ENCODE measurements around the gene TFIP11. TPM values are rescaled to one million over a fixed set of nuclear protein-coding genes. Genes with fewer than 3 reads are reported as not detected.

The TFIP11 gene
- total and polyA plus RNA-seq, 10 of the 15 experiments (the other 5 are each of a cell fraction or from before 2014, with no cell fraction given) = 14.2 to 43.3 (median 31.9) TPM

GRCh38 chr22:26481694-26482093 is 30.6 kb downstream of the TFIP11 start (continued):
- TF ChIP-seq E2F4 (IDR thresholded peaks at IDR 0.05; ENCODE audit: low read depth, low read length) (no peak), HCFC1 (IDR thresholded peaks at IDR 0.05; ENCODE audit: low read length) (no peak), TBL1XR1 (IDR thresholded peaks at IDR 0.05; ENCODE audit: low read depth, low read length) (no peak), RBBP5 (conservative IDR thresholded peaks at IDR 0.05) (no peak), ETV6 (conservative IDR thresholded peaks at IDR 0.05 in 1 of 2, IDR thresholded peaks at IDR 0.05 in 1 of 2; ENCODE audit: borderline replicate concordance in 1 of 2, low read depth in 1 of 2) (peak in 1 of 2 experiments; percentile 60; a peak in 2 of 4 replicates), ZSCAN29 (IDR thresholded peaks at IDR 0.05) (no peak), EED (IDR thresholded peaks at IDR 0.05; ENCODE audit: low read depth) (peak; percentile 86), CEBPB (IDR thresholded peaks at IDR 0.05; ENCODE audit: borderline replicate concordance in 1 of 2, low read depth in 2 of 2, low read length in 2 of 2) (no peak), SMAD5 (IDR thresholded peaks at IDR 0.05; ENCODE audit: low read depth) (no peak)

- SMC1A ChIA-PET (ENCODE audit: uncharacterized antibody, unreplicated experiment) = interaction anchor here (0.7 to 4.3 kb wide), 11 partner anchors 8 to 193 kb away, joined by 3 to 17 read pairs (median 3); no protein-coding TSS in a partner anchor
- WGBS (ENCODE audit: insufficient coverage, insufficient replicate concordance, low lambda C conversion rate, missing lambda C conversion rate) = 75% methylated on average over 6 of the region's 6 CpGs
- Histone ChIP-seq H3K4me3 (peak overlapping the region; percentile 97), H4K20me1 (ENCODE audit: control insufficient read depth, insufficient read depth) (no peaks in the 10 kb centered on the region), H3K4me2 (ENCODE audit: control insufficient read depth, insufficient read depth) (peak overlapping the region; percentile 97), H3K9me3 (replicated peaks; ENCODE audit: control insufficient read depth, insufficient read depth, low read length) (no peaks in the 10 kb centered on the region), H3K27ac (ENCODE audit: control insufficient read depth, insufficient read depth) (peak overlapping the region; percentile 88), H3K79me2 (ENCODE audit: control insufficient read depth, insufficient read depth, low read length) (peaks cover 63% of the 10 kb centered on the region), H3K27me3 (replicated peaks in 1 of 2; ENCODE audit: control insufficient read depth in 2 of 2, insufficient read depth in 2 of 2, low read length in 1 of 2) (no peaks in the 10 kb centered on the region), H2AFZ (ENCODE audit: control insufficient read depth, low read depth, low read length) (no peak overlapping the region), H3K4me1 (ENCODE audit: control insufficient read depth, insufficient read depth, low read length) (peaks cover 29% of the 10 kb centered on the region), H3K9ac (ENCODE audit: control insufficient read depth, insufficient read depth, low read length) (peak overlapping the region; percentile 84), H3K36me3 (ENCODE audit: control insufficient read depth in 2 of 2, insufficient read depth in 2 of 2, low read length in 1 of 2) (peaks cover 0 to 3% of the 10 kb centered on the region in 2 experiments; a peak in 2 of 4 replicates)
- CTCF ChIA-PET = interaction anchor here (1.2 to 7.1 kb wide), 9 partner anchors 12 to 191 kb away, joined by 3 to 47 read pairs (median 7); no protein-coding TSS in a partner anchor
- FAIRE-seq (no peak), ATAC-seq (no peak), DNase-seq (ENCODE audit: low read depth, low spot score) (no peak)
- RAD21 ChIA-PET (ENCODE audit: unreplicated experiment) = interaction anchor here (0.9 to 2.4 kb wide), 6 partner anchors 20 to 191 kb away, joined by 3 to 7 read pairs (median 4); no protein-coding TSS in a partner anchor
- TF ChIP-seq E4F1 (IDR thresholded peaks at IDR 0.05; ENCODE audit: borderline replicate concordance, partially characterized antibody) (no peak), FOXM1 (IDR thresholded peaks at IDR 0.05; ENCODE audit: low read depth, low read length) (no peak), MYC (IDR thresholded peaks at IDR 0.05; ENCODE audit: insufficient read depth, insufficient read length, insufficient replicate concordance, low read length, severe bottlenecking) (no peak), RAD51 (IDR thresholded peaks at IDR 0.05) (no peak), DPF2 (IDR thresholded peaks at IDR 0.05) (no peak), EGR1 (IDR thresholded peaks at IDR 0.05; ENCODE audit: borderline replicate concordance in 1 of 2, low read depth in 2 of 2, low read length in 2 of 2) (no peak), USF1 (IDR thresholded peaks at IDR 0.05; ENCODE audit: borderline replicate concordance, extremely low read length, insufficient read depth, low read depth, low read length) (no peak), ZSCAN29 (IDR thresholded peaks at IDR 0.05) (no peak), RBBP5 (conservative IDR thresholded peaks at IDR 0.05) (no peak), BACH1 (IDR thresholded peaks at IDR 0.05; ENCODE audit: borderline replicate concordance) (no peak), NR2C2 (IDR thresholded peaks at IDR 0.05; ENCODE audit: borderline replicate concordance, control insufficient read depth, insufficient read length, low read depth) (no peak)
- BruUV-seq (replicated peaks) = no TSS peak
- in situ Hi-C loops (cut with MboI) (no loop called here), intact Hi-C loops (cut with micrococcal nuclease; ENCODE audit: unreplicated experiment) (loop anchor here (5.0 kb wide), 1 partner anchor 49 kb away; no protein-coding TSS in a partner anchor)
- POLR2A ChIA-PET = interaction anchor here (1.0 to 3.6 kb wide), 4 partner anchors 31 to 185 kb away, joined by 3 to 18 read pairs (median 6); partner anchors contain the start of gene TFIP11
These were observed 31.1 kb downstream of the TFIP11 start for GRCh38 chr22:26481112-26481693.

Measured in GM12878 (cell line).